Activated T-helper 9 cell treated with anti-CD3 and anti-CD28 coated beads, Interleukin-2, amount 50 U/mL, for 16 hours (primary cell): Measurements from ENCODE around the gene CCDC30.
A peak's percentile ranks its signal among the peaks of the same experiment; 100 is the strongest.
"Not testable (repeated sequence)": the region's sequence is repeated elsewhere in the genome, so short reads cannot be mapped to it uniquely, and the experiment has no call there.

Source experiments
- DNase-seq: peaks from one replicate; pipeline ENCODE4 v3.0.0-alpha.2; 2020; ENCODE audit warnings: low read depth

The CCDC30 gene

DNA sequence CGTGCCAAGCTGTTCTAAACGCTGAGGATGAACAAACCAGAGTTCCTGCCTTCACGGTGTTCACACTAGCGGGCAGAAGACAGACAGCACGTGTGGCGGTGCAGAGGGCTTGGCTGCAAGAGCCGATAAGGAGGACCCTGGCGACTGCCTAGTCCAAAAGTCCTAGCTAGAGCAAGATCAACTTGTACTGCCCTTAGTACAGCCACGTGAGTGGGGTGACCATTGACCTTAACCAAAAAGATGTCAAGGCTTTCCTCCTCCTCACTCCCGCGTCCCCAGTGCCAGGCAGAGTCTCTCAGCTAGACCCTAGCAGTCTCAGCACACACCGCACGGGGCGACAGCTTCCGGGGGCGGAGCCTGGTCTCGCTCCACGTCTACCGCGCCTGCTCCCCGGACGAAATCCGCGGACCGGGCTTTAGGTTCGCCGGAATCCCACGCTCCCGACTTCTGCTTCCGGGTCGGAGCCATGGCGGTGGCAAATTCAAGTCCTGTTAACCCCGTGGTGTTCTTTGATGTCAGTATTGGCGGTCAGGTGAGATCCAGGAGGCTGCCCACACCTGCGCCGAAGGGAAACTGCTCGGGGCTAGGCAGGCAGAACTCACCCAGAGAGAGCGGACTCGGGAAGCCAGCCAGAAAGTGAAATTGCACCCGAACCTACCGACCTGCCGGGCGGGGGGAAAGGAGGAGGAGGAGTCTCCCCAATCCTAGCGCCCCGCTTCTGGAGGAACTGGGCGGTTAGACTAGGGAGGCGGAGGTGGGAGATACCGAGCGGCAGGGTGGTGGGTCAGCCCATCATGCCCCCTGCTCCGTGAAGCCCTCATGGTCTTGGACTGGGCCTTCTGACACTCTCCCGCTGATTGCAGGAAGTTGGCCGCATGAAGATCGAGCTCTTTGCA lies 195.1 kb downstream of the CCDC30 start, which contains the start of gene PPIH:
Gene PPIH (plus strand): TSS at position 443 of the 896 bp plus-strand sequence. CDS start 24 bp downstream, at position 467.
- peak; percentile 93 for DNase-seq

DNA sequence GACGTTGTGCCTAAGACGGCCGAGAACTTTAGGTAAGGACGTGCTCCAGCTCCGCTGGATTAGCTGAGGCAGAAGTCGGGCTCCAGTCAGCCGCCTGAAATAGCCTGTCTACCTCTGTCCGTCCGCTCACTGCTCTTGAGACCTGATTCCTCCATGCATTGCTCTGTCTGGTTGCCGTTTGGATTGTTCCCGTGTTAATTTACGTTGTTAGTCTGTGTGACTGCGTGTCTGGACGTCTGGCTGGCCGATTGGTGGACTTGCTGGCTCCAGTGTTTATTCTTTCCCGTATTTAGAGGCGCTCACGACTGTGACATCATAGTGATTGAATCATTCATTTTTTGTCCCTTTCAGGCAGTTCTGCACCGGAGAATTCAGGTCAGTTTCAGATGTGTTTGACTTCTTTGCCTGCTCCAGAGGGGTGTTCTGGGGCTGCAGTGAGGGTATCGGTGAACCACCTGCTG lies 195.8 kb downstream of the CCDC30 start:
- DNase-seq = no peak

DNA sequence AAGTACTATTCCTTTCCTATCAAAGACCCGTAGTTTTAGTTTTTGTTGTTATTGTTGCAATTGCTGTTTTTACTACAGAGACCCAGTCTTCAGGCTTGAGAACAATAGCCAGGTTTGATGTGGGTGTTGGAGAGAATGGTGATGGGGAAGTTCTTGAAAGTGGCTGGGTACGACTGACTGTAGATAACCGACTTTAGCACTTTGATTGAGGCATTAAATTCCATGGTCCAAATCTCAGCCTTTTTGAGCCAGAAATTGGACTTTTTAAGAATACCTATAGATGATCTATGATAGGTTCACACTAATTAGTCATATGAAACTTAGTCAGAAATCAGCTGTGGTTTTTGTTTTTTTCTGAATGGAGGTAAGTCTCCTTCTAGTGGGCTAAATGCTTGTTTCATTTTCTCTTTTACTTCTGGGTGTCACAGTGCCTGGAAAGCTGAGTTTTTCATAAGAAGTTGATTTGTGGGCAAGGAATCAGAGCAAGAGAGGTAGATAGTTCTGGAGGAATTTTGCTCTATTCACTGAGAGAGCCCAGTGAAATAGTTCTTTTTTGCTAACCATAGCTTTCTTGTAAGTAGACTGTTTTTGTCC lies 197.9 kb downstream of the CCDC30 start:
- DNase-seq = no peak

DNA sequence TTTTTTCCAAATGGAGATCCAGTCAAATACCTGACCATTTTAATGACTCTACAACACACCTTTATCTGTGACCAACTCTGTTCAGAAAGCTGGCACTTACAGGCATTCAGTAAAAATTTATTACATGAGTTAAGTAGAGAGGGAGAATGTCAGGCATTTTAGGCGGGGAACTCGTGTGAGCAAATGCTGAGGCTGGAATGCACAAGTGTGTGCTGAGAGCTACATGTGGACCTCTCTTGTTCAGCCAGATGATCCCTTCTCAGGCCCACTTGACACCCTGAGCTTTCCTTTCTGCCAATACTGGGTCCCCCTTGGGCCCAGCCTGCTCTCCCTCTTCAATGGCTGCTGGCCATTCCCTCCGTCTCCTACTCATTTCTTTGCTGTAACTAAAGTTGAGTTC lies 206.8 kb downstream of the CCDC30 start:
- DNase-seq = no peak

DNA sequence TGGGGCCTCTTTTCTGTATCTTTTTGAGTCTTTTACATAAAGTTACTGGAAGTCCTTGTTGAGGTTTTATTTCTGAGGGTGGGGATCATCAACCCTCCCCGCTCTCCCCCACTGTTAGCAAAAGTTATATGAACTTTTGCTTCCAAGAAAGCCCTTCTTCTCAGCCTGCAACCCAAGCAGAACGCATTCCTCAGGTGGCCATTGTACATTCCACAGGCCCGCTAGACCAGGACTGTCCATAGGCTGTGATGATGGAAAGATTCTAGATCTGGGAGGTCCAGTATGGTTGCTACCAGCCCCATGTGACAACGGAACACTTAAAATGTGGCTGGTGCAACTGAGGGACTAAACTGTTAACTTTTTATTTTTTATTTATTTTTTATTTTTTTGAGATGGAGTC lies 207.3 kb downstream of the CCDC30 start:
- no peak for DNase-seq

DNA sequence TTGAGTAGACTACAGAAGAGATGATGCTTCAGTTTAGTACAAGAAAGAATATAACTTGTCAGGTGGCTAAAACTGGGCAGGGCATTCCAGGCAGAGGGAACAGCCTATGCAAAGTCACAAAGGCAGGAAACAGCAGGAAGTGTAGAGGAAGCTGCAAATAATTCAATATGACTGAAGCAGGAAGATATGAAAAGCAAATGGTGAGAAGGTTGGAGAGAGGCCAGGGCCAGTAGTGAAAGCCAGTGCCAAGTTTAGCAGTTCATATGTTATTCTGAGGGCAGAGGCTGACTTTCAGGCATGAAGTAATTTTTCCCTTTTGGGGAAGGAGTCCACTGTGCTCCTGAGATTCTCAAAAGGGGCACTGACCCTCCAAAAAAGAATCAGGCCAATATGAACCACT lies 211.1 kb downstream of the CCDC30 start:
- DNase-seq = no peak

GRCh38 chr1:42674682-42675081 lies 211.6 kb downstream of the CCDC30 start:
- no peak for DNase-seq

DNA sequence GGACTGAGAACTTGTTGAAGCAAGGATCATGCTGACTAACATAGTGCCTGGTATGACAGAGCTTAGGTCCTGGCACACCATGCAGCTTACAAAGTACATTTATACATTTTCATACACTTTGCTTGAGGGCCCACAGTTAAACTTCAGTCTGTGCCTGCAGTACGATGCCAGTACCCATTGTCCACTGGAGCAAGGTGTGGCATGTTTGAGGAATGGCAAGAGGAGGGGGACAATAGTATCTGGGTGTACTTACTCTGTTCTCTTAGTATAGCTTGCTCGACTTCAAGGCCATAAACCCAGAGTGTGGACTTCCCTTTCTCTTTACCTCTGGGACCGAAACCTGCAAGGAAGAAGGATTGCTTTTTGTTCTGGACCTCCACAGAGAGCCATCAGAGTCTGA lies 212.4 kb downstream of the CCDC30 start:
- no peak for DNase-seq

GRCh38 chr1:42676534-42677087 lies 213.5 kb downstream of the CCDC30 start:
- DNase-seq = no peak

- DNase-seq = no peak
These were observed 216.4 kb downstream of the CCDC30 start for GRCh38 chr1:42679364-42679983.

DNA sequence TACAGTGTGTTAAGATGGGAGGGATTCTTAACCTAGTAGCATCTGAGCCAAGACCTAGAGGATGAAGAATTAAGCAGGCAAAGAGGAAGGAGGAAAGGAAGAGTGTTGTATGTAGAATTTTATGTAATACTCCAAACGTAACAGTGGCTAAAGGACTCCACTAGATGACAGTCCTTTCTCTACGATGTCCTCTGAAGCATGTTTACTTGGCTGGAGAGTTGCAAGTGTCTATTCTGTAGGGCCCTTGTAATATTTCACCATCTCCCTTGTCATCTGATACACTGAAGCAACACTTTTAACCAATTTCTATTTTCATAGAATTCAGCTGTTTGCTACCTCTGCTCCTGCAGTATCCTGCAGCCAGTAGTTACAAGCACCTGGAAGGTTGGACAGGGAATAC lies 217.0 kb downstream of the CCDC30 start:
- no peak for DNase-seq

DNA sequence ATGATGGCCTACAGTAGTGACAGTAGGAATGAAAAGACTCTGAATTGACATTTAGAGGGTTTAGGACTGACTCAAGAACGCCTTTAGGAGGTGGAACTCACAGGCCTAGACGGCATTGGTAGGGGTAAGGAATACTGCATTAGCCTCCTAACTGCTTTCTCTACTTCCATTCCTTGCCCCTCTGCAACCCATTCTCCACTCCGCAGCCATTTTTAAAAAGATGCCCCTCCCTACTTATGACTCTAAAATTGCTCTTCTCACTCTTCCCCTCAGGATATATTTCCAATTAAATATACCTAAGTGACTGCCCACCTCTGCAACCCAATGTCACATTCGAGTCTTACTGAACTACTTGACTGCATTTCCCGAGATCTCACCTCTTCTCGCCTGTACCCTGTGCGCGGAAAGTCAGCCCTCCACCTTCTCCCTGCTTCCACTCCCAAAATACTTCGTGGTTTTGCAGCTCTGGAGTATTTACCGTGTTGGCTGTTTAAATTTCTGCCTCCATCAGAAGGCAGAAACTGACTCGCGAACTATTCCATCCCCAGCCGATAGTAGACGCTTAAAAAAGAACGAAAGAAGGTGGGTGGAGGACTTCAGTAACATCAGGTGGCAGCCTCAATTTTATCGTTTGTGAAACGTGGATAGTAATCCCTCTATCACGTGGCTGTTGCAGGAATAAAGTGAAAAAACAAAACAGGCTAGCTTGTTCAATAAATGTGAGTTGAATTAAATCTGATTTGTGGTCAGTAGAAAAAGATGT lies 218.0 kb downstream of the CCDC30 start:
- no peak for DNase-seq

- DNase-seq = peak; percentile 88
These were observed 218.8 kb downstream of the CCDC30 start, which contains the start of gene YBX1 for GRCh38 chr1:42681741-42682483. YBX1 (plus strand) TSS chr1:42682418; CDS start chr1:42682566, 148 bp downstream.

- DNase-seq = not testable (repeated sequence)
These were observed 219.3 kb downstream of the CCDC30 start for GRCh38 chr1:42682484-42682738.

GRCh38 chr1:42682739-42683531 lies 219.8 kb downstream of the CCDC30 start:
- peak; percentile 50 for DNase-seq

- DNase-seq = no peak
These were observed 221.1 kb downstream of the CCDC30 start for GRCh38 chr1:42684139-42684538.

DNA sequence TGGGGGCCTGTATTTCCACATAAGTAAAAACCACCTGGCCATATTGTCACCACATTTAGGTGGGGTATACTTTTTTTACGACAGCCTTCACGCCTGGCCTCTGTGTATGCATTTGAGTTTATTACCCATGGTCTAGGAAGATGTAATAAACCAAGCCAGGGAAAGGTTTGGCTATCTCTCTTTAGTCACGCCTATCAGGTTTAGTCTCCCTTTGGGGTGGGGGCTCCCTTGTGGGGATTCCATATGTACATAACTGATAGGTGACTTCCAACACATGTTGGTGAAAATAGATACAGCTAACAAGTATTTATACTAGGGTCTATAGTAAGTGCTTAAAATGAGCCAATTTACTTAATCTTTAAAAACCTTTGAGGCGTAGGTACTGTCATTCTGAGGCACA lies 223.3 kb downstream of the CCDC30 start:
- DNase-seq = no peak

- no peak for DNase-seq
These were observed 226.8 kb downstream of the CCDC30 start for GRCh38 chr1:42689912-42690311.

GRCh38 chr1:42690477-42691156 lies 227.5 kb downstream of the CCDC30 start:
- no peak for DNase-seq

GRCh38 chr1:42691157-42691498 lies 228.0 kb downstream of the CCDC30 start:
- no peak for DNase-seq
